GM18505 (cell line): ENCODE measurements around the gene LRTM1.

Experiments used
- ATAC-seq: cut with Tn5 transposase; IDR thresholded peaks from one replicate; pipeline ENCODE4 v1.9.1; 2021; ENCODE audit not compliant: unreplicated experiment
- POLR2A ChIP-seq: IDR thresholded peaks from 4 replicates; pipeline ENCODE4 v1.6.1; 2011; ENCODE audit warnings: borderline replicate concordance; ENCODE audit not compliant: insufficient read depth, insufficient read length; ENCODE audit errors: extremely low read depth

LRTM1 gene

DNA sequence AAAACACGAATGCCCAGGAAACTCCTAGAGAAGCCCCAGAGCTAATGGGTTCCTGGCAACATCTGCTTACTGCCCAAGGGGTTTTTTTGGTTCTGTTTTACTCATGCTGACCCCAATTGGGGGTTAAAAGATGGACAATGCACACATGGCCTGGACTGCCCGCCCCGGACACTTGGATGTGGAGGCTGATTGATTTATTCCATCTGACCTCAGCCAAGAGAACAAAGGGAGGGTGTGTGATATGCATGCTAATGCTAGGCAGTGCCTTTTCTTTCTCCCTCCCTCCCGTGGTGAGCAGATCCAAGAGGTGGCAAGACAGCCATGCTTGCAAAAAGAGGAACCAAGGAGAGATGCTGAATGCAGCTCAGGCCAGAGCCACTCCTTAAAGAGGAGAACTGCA is 3.3 kb upstream of the LRTM1 start:
- TF ChIP-seq POLR2A: no peak
- ATAC-seq: no peak

DNA sequence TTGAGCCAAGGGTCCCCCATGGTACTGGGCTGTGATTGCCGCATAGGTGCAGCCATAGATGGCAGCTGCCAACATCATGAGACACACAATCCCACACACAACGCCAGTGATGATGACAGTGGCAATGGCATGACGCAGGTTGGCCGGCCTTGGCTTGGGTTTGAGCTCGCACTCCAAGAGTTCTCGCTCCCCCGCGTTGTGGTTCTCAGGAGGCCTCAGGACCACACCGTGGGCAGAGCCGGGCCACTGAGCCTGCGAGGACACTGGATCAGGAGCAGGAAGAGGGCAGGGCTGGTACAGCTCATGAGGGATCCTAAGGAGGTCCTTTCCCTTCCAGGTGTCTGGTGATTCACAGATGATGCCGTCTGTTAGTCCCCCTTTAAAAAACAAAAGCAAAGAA is 9.3 kb downstream of the LRTM1 start:
- ATAC-seq: no peak
- no peak for TF ChIP-seq POLR2A

DNA sequence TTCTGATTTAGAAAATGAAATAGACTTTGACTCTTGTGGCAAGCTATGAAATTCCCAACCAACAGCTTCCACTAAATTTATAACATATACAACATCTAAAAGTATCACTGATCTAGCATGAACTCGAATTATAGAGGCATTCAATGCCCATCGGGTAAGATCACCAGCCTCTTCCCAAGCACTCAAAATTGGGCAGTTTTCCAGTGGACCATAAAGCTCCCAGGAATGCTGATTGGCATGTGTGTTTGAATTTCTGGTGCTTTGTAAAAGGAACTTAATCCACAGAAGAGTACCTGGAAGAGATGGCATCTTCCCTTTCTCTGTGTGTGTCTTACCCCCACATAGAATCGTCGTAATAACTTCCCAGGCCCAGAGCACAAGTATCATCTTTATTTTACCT is 10.0 kb downstream of the LRTM1 start:
- no peak for ATAC-seq
- no peak for TF ChIP-seq POLR2A

DNA sequence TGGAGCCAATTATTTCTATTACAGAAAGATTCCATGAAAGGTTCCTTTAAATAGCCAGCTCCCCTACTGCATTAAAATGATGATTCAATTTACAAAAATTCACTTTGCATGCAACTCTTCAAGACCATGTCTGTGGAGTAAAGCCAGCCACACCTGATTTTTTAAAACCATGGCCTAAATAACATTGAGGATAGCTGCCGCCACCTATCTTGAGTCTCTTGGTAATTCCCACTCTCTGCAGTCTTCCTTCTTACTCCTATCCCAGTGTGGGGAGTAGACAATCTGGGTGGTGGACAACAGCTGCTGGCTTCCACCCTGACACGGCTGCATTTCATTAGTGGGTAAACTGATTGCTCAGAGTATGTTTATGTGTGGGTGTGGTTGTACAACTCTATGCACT is 10.7 kb downstream of the LRTM1 start:
- no peak for TF ChIP-seq POLR2A
- no peak for ATAC-seq

DNA sequence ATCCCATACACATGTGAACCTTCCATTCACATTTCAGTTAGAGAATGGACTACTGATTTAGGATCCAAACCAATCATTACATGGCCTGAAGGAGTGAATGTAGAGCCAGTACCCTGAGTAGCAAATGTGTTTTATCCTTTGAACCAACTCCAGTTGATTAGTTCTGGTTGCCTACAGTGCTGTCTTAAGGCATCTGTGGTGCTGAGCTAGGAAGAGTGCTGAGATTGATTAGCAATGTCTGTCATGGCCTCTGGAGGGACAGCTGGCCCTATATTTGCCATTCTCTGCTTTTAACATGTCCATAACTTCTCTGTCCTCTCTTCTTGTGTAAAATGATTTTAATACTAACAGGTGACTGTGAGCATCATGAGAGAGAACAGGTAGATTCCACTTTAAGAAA is 11.1 kb downstream of the LRTM1 start:
- ATAC-seq: no peak
- no peak for TF ChIP-seq POLR2A

DNA sequence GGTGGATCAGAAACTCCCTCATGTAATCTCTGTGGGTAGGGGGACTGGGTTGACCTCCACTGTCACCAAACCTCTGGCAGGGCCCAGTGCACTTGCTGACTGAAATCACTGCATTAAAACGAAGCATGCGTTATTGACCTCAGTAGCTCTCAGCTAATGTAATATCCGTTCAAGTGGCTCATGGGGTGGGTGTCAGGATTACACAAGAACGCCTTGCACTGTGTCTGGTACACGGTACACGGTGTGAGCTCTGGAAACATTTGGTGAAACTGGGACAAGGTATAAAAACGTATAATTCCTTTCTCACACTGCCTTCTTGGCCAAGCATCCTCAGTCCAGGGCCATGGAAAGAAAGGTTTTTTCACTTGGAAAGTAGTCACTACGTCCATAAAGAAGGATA is 11.9 kb downstream of the LRTM1 start:
- no peak for TF ChIP-seq POLR2A
- ATAC-seq: no peak

DNA sequence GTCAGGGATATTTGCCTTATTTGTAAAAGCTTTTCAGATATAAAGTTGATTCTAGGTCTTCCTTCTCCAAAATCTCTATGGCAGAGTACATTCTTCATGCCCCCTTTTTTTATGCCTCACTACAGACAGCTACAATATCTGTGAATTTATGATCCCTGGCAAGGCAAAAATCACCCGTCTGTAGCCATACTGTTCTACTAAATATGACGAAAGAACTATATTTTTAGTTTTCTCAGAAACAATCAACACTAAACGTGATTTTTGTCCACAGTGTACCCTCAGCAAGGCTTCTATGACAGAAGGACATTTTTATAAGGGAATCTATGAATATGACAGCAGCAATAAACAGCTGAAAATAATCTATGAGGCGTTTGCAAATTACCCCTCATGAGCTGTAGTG is 12.7 kb downstream of the LRTM1 start:
- TF ChIP-seq POLR2A: no peak
- no peak for ATAC-seq

DNA sequence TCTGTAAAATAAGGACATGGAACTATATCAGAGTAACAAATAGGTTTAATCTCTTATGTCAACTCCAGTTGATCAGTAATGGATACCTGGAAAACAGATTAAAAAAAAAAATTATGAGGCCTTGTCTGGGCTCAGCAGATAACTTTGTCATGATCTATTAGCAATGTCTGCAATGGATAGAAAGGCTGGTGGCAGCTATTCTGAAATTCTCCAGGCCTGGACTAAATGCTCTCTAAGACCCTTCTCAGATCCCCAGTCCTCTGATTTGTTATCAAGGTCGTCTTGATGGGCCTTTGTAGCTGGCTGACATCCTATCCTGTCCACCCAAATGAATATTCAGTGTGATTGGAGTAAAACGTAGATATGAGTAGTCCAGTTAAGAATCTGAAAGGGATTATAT is 13.7 kb downstream of the LRTM1 start:
- no peak for ATAC-seq
- no peak for TF ChIP-seq POLR2A

DNA sequence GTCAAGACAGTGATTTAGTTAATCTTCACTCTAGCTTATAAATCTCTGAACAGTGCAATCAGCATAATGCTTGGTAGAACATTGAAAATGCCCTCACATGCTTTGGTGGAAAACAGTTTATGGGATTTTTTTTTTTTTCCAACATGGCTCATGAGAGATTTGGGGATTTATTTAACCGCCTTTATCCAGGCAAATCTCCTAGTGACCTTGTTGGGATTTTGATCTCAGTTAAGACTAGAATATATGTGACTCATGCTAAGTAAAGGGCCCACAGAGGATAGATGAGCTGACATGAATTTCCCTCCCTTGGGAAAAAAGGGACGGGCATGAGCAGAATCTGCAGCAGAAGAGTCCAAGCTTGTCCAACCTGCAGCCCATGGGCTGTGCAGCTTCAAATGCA is 18.7 kb downstream of the LRTM1 start:
- no peak for TF ChIP-seq POLR2A
- no peak for ATAC-seq

DNA sequence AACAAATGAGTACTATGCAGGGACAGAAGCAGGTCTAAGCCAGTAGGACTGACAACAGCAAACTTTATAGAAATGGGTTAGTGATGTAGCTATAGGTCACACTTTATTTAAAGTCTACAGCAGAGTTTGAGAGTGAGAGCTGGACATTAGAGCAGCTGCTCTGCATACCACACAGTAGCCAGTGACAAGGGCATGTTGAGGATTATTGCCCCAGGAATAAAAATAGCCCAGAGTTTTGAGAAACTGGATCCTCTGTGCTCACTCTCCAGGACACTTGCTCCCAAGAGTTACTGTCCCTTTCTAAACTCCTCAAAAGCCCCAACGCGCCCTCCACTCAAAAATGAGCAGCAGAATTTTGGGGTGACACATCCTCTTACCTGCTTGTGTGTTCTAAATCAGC is 21.1 kb downstream of the LRTM1 start:
- no peak for TF ChIP-seq POLR2A
- no peak for ATAC-seq

DNA sequence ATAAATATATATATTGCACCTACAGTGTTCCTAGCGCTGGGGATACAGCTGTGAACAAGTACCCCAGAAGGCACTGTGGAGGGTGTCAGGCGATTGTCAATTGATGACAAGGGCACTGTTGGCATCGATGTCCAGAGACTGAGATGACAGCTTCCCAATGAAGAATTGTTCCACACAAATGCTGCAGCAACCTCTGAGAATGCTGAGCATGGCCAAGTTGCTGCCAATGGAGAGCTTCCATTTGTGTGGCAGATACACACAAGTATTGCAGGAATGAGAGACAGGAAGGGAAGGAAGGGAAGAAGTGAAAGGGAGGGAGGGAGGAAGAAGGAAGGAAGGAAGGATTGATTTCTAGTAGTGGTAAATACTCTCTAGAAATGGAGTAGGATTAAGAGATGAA is 21.9 kb downstream of the LRTM1 start:
- TF ChIP-seq POLR2A: no peak
- no peak for ATAC-seq

DNA sequence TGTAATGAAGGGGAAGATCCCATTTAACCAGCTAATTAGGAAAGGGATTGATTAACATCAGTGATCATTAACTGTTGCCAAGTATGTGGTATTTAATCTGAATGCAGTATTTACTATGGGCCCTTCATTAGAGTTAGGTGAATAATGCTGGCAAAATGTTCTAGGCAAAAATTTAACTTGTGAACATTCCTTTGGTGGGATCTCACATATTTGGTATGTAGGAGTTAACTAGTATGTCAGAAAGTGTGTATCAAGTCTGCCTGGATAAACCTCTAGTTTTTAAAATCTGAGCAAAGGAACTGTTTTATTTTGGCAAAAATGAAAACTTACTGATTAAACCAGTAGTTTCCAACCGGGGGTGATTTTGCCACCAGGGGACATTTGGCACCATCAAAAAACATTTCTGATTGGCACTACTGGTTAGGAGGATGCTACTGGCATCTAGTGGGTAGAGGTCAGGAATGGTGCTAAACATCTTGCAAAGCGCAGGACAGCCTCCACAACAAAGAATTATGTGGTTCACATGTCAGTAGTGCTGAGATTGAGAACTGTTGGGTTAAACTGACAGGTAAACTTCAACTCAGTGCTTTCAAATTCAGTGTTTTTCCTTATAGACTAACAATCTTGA is 22.5 kb downstream of the LRTM1 start:
- TF ChIP-seq POLR2A: no peak
- ATAC-seq: no peak

DNA sequence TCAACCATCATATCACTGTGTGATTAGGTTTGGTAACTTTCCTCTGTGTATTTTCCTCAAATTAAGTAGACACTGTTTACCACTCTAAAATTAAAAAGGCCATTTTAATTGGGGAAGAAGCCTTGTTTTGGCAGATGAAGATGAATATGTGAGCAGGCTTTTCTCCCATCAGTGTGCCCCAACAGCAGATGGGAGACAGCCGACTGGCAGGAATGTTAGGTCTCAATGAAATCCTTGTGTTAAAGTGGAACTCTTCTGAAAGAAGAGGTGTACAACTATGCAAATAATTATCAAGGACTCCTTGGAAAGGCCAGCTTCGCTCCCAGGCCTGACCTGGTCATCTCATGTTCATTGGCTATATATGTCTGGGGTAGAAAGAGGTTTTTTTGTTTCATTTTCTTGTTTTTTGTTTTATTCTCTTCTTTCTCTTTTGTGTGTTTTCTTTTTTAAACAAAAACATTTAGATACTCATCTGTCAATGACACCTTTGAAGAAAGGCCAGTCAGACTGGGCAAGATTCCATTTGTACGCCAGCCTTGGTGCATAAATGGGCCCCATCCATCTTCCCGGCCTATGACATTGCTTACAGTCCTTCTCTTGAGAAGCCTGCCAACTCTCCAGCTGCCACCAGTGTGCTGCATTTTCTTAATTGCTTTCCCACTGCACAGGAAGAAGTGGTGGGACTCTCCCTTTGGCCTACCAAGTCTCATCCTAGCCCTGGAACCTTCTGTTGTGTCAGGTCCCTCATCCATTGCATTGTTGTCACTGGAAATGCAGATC is 25.8 kb downstream of the LRTM1 start:
- TF ChIP-seq POLR2A: no peak
- ATAC-seq: no peak

DNA sequence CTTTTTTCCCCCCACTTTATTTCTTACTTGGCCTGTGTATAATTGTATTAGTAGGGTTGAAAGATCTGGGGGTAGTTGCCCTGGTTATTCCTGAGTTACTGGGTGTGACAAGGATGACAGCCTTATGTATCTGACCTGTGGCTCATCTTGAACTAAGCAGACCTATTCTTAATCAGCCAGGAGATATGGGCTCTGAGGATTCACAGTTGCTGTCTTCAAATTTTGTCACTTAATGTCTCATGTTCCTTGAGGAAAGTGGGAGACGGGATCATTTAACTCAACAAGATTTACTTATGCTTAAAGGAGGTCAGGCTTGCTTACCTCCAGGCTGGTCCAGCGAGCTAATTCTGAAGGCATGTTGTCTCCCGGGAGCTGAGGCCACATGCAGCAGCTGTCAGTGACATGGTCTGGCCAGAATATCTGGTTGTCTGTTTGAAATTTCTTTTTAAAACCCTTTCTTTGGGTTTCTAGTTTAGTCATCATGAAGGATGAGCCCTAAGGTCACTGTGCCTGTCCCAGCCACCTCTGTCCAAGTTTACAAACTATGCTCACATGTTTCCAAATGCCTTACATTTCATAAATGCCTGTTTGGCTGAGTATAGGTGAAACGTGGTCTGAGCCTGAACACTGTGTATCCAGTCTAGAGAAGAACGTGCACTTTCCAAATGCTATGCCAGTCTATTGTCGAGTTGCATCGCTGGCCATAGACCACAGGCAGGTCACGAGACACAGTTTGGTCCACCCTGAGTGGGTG is 26.8 kb downstream of the LRTM1 start:
- TF ChIP-seq POLR2A: no peak
- no peak for ATAC-seq
